MG63 (cell line): ENCODE data around the gene PRKAG3. TPM values are rescaled to one million over a fixed set of nuclear protein-coding genes. Genes with fewer than 3 reads are reported as not detected.

Source experiments
- DNase-seq: peaks from one replicate; pipeline ENCODE4 v3.0.0-alpha.2; 2020
- H3K27me3 ChIP-seq: fragments of 250-450 bp; sonication (Bioruptor Pico); 2 replicates; pipeline ENCODE4 v1.5.1; 2020; ENCODE audit warnings: mild to moderate bottlenecking, moderate library complexity
- H3K36me3 ChIP-seq: fragments of 250-450 bp; sonication (Bioruptor Pico); 2 replicates; pipeline ENCODE4 v1.5.1; 2020; ENCODE audit warnings: mild to moderate bottlenecking, moderate library complexity
- H3K4me3 ChIP-seq: fragments of 250-450 bp; sonication (Bioruptor Pico); 2 replicates; pipeline ENCODE4 v1.5.1; 2020; ENCODE audit warnings: mild to moderate bottlenecking, moderate library complexity
- H3K9me3 ChIP-seq: fragments of 250-450 bp; sonication (Bioruptor Pico); 2 replicates; pipeline ENCODE4 v1.5.1; 2020; ENCODE audit warnings: mild to moderate bottlenecking, moderate library complexity
- total RNA-seq: library from RNA; depleted of rRNA; stranded (reverse); fragments of >200 nt; shearing (Covaris generic); gene quantifications from 2 replicates; pipeline ENCODE4 v1.2.3, GENCODE V29; 2014; ENCODE audit warnings: low replicate concordance

Gene PRKAG3
- total RNA-seq, 1 experiment from 2014 or later, result not detected

GRCh38 chr2:218812096-218812815, 19.3 kb downstream of the PRKAG3 start:
- H3K27me3 ChIP-seq, result no peaks in the 10 kb centered on the region
- no peaks in the 10 kb centered on the region for H3K36me3 ChIP-seq
- no peaks in the 10 kb centered on the region for H3K9me3 ChIP-seq
- no peak overlapping the region for H3K4me3 ChIP-seq
- DNase-seq, result no peak

DNA sequence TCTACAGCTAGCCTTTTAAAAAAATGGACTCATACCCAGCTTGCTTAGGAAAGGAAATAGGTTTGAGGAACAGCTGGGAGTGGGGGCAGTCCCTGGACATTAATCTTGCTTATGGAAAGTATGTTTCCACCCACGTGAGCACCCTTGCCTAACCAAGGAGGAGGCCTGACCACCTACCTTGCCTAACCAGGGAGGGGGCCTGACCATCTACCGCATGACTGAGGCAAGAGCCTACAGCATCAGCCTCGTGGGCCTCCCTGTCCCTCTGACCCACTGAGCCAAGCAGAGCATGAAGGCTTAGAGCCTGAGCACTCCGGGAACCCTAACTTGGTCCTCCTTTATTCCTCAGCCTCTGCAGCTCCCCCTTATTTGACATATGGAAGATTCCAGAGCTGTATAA, 20.2 kb downstream of the PRKAG3 start:
- no peak for DNase-seq
- no peaks in the 10 kb centered on the region for H3K27me3 ChIP-seq
- H3K4me3 ChIP-seq, result no peak overlapping the region
- H3K36me3 ChIP-seq, result no peaks in the 10 kb centered on the region
- no peaks in the 10 kb centered on the region for H3K9me3 ChIP-seq

- H3K4me3 ChIP-seq, result no peak overlapping the region
- H3K9me3 ChIP-seq, result no peaks in the 10 kb centered on the region; the same call in 1 of the 2 replicates
- DNase-seq, result no peak
- no peaks in the 10 kb centered on the region for H3K27me3 ChIP-seq
- H3K36me3 ChIP-seq, result no peaks in the 10 kb centered on the region
Measured at GRCh38 chr2:218810256-218810655, 21.3 kb downstream of the PRKAG3 start.

- H3K36me3 ChIP-seq, result no peaks in the 10 kb centered on the region
- DNase-seq, result no peak
Measured at GRCh38 chr2:218809515-218809914, 22.1 kb downstream of the PRKAG3 start.

DNA sequence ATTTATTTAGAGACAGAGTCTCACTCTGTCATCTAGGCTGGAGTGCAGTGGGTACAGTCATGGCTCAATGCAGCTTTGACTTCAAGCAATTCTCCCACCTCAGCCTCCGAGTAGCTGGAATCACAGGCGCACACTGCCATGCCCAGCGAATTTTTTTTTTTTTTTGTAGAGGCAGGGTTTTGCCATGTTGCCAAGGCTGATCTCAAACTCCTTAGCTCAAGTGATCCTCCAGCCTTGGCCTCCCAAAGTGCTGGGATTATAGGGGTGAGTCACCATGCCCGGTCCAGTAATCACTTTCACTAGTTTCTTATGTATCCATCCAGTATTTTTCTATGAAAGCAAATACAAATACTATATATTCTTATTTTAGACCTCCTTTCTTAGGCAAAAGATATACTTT, 24.0 kb downstream of the PRKAG3 start:
- H3K4me3 ChIP-seq, result no peak overlapping the region
- H3K9me3 ChIP-seq, result peaks cover 7% of the 10 kb centered on the region; the same call in 1 of the 2 replicates
- no peaks in the 10 kb centered on the region for H3K36me3 ChIP-seq
- peak; percentile 88 for DNase-seq
- H3K27me3 ChIP-seq, result no peaks in the 10 kb centered on the region

More at GRCh38 chr2:218809515-218809914, 22.1 kb downstream of the PRKAG3 start:
- H3K9me3 ChIP-seq, result peaks cover 1% of the 10 kb centered on the region; the same call in 1 of the 2 replicates
- no peaks in the 10 kb centered on the region for H3K27me3 ChIP-seq
- no peak overlapping the region for H3K4me3 ChIP-seq

GRCh38 chr2:218806346-218806978, 25.1 kb downstream of the PRKAG3 start:
- no peaks in the 10 kb centered on the region for H3K36me3 ChIP-seq
- DNase-seq, result peak; percentile 83
- no peaks in the 10 kb centered on the region for H3K27me3 ChIP-seq
- no peak overlapping the region for H3K4me3 ChIP-seq
- peaks cover 7% of the 10 kb centered on the region; the same call in 1 of the 2 replicates for H3K9me3 ChIP-seq

GRCh38 chr2:218805627-218806026, 26.0 kb downstream of the PRKAG3 start:
- Histone ChIP-seq H3K4me3 (no peak overlapping the region), H3K36me3 (no peaks in the 10 kb centered on the region), H3K9me3 (peaks cover 7% of the 10 kb centered on the region; the same call in 1 of the 2 replicates), H3K27me3 (no peaks in the 10 kb centered on the region)
- DNase-seq, result peak; percentile 16

- H3K27me3 ChIP-seq, result no peaks in the 10 kb centered on the region
- peaks cover 7% of the 10 kb centered on the region; the same call in 1 of the 2 replicates for H3K9me3 ChIP-seq
- H3K36me3 ChIP-seq, result no peaks in the 10 kb centered on the region
- no peak for DNase-seq
- H3K4me3 ChIP-seq, result no peak overlapping the region
Measured at GRCh38 chr2:218804817-218805216, 26.8 kb downstream of the PRKAG3 start.

DNA sequence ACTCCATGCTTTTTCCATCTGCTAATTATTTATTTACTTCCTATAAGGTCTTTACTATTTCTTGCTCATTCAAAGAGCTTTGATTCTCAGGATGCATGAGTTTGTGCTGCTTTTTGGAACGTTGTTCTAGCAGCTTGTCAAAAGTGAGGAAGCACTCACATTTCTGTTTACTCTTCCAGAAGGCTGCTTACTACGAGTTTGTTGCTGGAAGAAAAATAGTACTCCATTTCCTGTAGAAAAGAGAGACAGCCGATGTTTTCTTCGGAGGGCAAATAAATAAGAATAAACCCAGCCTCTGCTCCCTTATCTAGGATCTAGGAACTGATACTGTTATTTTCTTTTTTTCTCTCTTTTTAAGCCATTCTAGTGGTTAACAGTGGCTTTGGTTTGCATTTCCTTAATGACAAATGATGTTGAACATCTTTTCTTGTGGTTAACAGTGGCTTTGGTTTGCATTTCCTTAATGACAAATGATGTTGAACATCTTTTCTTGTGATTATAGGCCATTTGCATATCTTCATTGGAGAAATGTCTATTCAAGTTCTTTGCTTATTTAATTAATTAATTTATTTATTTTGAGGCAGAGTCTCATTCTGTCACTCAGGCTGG, 29.1 kb downstream of the PRKAG3 start:
- no peaks in the 10 kb centered on the region for H3K27me3 ChIP-seq
- H3K36me3 ChIP-seq, result no peaks in the 10 kb centered on the region
- DNase-seq, result no peak
- no peak overlapping the region for H3K4me3 ChIP-seq
- peaks cover 7% of the 10 kb centered on the region; the same call in 1 of the 2 replicates for H3K9me3 ChIP-seq

- Histone ChIP-seq H3K4me3 (no peak overlapping the region), H3K36me3 (no peaks in the 10 kb centered on the region), H3K9me3 (peaks cover 7% of the 10 kb centered on the region; the same call in 1 of the 2 replicates), H3K27me3 (no peaks in the 10 kb centered on the region)
- no peak for DNase-seq
Measured at GRCh38 chr2:218799990-218800389, 31.6 kb downstream of the PRKAG3 start.

- Histone ChIP-seq H3K4me3 (no peak overlapping the region), H3K36me3 (no peaks in the 10 kb centered on the region), H3K9me3 (0 out of 2 replicates have a peak, but pooled peaks cover under 1% of the 10 kb centered on the region), H3K27me3 (no peaks in the 10 kb centered on the region)
- no peak for DNase-seq
Measured at GRCh38 chr2:218798767-218799504, 32.7 kb downstream of the PRKAG3 start.

- no peaks in the 10 kb centered on the region for H3K9me3 ChIP-seq
- DNase-seq, result no peak
- no peaks in the 10 kb centered on the region for H3K36me3 ChIP-seq
- H3K27me3 ChIP-seq, result no peaks in the 10 kb centered on the region
- no peak overlapping the region for H3K4me3 ChIP-seq
Measured at GRCh38 chr2:218796691-218797090, 34.9 kb downstream of the PRKAG3 start.

GRCh38 chr2:218792433-218792832, 39.2 kb downstream of the PRKAG3 start:
- Histone ChIP-seq H3K4me3 (no peak overlapping the region), H3K9me3 (peaks cover 3% of the 10 kb centered on the region; the same call in 1 of the 2 replicates), H3K36me3 (no peaks in the 10 kb centered on the region), H3K27me3 (no peaks in the 10 kb centered on the region)
- no peak for DNase-seq

DNA sequence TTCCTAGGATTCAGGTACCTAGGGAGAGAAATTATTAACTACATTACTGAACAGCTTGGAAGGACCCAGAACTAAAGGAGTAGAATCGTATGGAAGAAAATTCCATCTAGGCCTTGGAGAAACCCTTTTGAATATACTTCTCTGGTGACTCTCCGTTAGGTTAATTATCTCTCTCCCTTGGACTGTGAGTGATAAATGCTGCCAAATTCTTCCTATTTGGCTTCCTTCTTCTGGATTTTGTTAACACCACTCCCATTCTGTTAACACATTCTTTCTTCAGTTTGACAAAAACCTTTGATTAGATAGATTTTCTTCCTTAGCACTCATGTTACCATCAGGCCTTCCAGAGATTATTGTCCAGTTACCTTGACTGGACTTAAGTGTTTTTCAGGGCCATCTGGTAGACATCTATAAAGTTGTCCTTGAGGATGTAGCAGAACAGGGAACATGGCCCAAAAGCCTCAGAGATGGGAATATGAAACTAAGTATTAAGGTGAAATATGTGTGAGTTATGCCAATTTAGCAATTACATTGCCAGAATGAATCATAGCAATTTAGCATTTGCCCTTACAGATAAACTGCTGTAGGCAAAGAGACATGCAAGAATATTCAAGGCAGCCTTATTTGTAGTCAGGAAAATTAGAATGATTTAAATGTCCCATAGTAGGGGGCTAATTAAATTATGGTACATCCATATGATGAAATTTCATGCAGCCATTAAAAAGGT, 42.9 kb downstream of the PRKAG3 start:
- Histone ChIP-seq H3K27me3 (no peaks in the 10 kb centered on the region), H3K4me3 (no peak overlapping the region), H3K9me3 (peaks cover 3% of the 10 kb centered on the region; the same call in 1 of the 2 replicates), H3K36me3 (no peaks in the 10 kb centered on the region)
- no peak for DNase-seq

DNA sequence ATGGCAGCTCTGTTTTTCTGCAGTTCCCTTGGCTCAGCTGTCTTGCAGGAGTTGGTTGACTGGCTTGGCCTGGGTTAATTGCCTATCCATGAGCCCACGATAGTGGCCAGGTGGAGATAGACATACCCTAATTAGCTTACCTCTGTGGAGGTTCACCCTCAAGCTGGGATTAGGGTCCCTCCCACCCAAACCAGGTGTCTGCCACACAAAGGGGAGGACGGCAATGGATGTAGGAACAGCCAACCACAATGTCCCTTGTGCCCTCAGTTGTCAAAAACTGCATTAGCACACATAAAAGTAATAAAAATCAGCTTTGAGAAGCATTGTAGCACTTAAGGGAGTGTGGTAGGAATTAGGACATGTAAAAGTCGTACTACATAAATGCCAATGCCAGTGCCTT, 45.5 kb downstream of the PRKAG3 start:
- no peak for DNase-seq
- no peaks in the 10 kb centered on the region for H3K36me3 ChIP-seq
- H3K27me3 ChIP-seq, result no peaks in the 10 kb centered on the region
- H3K9me3 ChIP-seq, result peaks cover 3% of the 10 kb centered on the region; the same call in 1 of the 2 replicates
- H3K4me3 ChIP-seq, result no peak overlapping the region

DNA sequence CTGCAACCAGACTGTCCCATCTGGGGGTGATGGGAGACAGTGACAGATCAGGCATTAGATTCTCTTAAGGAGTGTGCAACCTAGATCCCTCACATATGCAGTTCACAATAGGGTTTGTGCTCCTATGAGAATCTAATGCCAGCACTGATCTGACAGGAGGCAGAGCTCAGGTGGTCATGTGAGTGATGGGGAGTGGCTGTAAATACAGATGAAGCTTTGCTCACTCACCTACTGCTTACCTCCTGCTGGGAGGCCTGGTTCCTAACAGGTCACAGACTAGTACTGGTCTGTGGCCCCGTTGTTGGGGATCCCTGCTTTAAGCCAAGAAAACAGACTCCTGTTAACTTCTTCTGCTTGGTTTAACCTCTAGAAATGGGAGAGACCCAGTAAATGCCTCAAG, 46.5 kb downstream of the PRKAG3 start:
- H3K36me3 ChIP-seq, result no peaks in the 10 kb centered on the region
- H3K4me3 ChIP-seq, result no peak overlapping the region
- H3K27me3 ChIP-seq, result no peaks in the 10 kb centered on the region
- peaks cover 3% of the 10 kb centered on the region; the same call in 1 of the 2 replicates for H3K9me3 ChIP-seq
- DNase-seq, result no peak
